Measurements from ENCODE around the gene EIPR1.
"Not testable (repeated sequence)": the region's sequence is repeated elsewhere in the genome, so short reads cannot be mapped to it uniquely, and the experiment has no call there.

EIPR1 gene

DNA sequence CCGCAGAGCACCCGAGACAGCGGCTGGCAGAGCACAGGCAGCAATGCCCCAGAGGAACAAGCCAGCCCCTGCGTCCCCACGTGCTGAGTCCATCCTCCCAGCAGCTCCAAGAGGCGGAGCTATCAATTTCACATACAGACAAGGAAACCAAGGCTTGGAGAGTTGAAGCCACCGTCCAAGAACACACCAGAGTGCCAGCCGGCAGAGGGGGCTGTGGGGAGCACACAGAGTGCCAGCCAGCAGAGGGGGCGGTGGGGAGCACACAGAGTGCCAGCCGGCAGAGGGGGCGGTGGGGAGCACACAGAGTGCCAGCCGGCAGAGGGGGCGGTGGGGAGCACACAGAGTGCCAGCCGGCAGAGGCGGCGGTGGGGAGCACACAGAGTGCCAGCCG, 91.0 kb downstream of the EIPR1 start:
- not testable (repeated sequence) for DNase-seq (ENCODE audit: low read depth)

DNA sequence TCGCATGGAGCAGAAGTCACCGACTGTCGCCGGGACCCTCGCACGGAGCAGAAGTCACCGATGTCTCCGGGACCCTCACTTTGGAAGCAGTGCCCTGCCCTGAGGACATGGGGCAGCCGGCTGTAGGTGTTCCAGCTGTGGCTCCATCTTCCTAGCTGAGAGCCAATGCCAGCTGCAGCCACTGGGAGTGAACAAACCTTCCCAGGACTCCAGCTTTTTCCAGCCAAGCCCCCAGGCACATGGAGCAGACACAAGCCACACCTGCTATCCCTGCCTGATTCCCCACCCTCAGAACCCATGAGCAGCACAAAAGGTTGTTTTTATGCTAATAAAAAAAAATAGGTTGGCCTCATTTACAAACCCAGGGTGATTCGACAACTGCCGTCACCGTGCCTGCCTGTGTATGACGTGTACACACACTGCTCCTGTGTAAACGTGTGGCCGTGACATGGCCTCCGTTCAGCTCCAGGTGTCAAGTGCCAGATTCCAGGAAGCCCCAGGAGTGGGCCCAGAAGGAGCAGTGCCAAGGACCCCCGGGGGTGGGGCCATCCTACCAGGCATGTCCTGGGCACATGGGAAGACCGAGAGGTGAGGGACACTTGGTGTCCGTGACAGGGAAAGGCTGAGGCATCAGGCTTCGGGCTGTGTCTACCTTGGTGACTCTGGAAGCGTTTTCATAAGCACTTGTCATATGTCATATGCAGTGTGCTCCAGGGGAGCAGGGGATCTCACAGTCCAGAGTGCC, 91.5 kb downstream of the EIPR1 start:
- DNase-seq (ENCODE audit: low read depth) = no peak

DNA sequence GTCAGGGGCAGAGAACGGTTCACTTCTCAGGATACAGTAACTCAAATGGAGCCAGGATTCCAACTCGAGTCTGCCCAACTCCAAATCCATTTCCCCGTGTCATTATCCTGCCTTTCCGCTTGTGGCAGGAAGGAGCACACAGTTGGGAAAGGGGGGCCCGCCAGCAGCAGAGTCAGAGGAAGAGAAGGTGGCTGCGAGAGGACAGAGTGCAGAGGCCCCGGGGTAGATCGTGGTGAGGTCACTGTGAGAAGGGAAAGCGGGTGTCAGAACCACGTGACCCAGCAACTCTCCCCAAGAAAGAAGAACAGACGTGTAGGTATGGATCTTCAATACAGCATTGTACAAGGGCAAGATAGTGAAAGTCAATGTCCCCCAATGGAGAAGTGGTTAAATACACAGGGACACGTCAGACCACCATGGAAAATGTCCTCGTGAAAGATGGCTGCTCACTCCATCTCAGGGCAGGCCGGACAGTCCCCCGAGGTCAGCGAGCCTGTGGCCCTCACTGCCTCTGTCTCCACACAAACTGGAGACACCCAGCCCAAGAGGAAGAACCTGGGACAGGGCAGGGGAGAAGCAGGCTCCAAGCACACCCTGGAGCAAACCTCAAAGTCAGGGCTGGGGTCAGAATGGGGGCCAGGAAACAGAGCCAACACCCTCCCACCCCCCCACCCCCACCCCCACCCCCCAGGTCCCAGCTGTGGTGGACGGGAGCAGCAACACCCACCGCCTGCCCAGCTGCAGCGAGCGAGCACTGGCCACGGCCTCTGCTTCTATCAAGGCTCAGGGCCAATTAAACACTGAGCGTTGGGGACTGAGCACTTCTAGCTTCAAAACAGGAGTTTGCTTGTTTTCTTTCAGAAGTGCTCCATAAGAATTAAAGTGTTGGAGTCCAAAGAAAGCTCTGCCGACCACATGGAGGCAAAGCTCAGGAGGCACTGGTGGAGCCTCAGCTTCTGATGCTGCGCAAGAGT, 92.7 kb downstream of the EIPR1 start:
- no peak for DNase-seq (ENCODE audit: low read depth)

DNA sequence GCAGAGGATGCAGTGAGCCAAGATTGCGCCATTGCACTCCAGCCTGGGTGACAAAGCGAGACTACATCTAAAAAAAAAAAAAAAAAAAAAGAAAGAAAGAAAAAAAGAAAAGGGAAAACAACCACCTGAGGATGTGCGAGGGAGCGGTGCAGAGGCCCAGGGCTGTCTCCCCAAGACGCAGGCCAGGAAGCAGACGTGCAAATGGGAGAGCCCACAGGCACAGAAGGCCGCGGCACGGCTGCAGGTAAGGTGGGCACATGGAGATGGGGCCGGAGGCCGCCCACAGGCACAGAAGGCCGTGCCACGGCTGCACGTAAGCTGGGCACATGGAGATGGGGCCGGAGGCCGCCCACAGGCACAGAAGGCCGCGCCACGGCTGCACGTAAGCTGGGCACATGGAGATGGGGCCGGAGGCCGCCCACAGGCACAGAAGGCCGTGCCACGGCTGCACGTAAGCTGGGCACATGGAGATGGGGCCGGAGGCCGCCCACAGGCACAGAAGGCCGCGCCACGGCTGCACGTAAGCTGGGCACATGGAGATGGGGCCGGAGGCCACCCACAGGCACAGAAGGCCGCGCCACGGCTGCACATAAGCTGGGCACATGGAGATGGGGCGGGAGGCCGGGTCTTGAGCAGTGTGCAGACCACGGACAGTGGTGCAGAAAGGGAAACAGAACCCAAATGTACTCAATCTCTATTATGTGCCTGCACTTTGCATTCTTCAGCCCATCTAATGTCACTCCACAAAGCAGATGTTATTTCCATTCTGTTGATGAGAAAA, 93.6 kb downstream of the EIPR1 start:
- not testable (repeated sequence) for DNase-seq (ENCODE audit: low read depth)

DNA sequence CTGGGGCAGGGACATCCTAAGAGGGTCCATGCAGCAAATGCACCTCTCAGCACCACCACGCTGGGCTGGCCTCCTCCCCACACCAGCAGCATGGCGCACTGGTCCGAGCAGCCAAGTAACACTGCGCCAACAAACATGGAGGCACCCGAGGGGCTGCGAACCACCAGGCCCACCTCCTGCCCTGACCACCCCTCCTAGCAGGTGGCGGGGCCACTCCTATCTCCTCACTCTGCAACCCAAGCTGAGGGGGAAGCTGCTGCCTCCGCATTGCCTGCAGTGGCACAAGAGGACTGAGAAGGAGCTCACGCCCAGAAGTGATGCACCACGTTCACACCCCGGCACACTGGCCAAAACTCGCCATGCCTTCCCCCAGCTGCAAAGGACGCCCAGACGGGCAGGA, 94.4 kb downstream of the EIPR1 start:
- no peak for DNase-seq (ENCODE audit: low read depth)

DNA sequence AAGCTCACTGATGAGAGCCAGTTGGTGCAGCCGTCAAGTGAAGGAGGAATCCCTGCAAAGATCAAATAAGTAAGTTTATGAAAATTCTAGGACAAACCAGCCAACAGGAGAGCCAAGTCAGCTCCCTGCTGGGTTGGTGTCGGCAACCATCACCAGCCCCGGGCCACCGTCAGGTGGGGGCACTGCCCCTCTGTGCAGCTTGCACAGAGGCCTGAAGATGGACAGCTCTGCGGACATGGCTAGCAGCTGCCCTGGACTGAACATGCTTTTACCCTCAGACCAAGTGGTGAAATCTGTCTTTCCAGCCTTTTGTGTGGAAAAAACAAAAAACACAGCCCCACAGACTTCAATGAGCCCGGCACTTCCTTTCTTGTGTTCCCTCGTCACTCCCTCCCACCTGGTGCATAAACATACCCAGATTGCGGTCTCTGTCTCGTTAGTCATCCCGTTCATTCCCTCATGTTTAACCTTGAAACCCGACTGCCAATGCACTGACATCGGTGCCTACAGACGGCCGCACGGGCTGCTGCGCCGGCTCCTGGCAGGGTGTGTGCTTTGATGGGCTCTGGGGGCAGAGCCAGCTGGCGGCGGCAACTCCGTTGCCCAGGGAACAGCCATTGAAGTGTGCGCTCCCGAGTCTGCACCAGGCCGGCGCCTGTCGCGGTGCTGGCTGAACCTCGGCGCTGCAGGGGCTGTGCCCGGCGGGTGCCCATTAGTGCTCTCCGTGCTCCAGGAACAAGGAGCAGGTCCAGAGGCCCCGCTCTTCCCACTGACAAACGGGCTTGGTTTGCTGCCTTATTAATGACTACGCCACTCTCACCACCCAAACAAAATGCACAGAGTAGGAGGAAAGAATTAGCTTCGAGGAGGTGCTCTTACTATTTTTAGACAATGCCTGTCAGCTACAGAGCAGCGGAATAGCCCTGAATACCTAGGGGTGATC, 95.3 kb downstream of the EIPR1 start:
- no peak for DNase-seq (ENCODE audit: low read depth)

DNA sequence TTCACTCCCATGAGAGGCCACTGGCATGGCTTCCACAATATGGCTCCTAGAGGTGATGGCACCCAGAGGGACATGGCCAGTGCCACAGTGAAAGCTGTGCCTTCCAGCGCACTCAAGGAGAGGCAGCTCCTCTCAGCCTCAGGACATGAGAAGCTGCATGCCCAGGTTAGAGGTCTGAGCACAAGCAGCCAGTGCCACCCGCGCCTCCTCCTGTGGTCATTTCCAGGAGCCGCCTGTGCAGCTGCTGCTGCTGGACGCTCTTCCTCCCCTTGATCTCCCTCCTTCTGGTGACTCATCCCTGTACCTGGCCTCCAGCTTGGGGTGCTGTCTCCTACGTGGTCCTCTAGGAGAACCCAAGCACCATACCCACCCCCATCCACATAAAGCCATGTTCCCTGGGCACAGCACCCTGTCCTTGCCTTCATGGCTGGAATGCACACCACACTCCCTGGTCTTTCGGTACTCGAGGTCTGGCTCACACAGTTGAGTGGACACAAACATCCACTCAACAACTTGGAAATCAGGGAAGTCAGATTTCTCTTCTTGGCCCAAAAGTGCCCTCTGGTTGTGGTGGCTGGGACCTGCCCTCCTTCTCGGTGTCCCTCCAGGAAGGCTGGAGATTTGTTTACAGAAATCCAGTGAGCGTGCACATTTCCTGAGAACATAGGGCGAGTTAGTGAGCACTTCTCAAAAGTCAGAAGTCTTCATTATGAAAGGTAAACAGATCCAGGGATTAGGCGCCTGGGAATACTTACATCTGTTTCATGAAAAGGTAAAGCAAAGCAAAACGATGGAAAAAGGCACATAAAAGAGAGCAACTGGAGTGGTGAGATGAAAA, 96.7 kb downstream of the EIPR1 start:
- DNase-seq (ENCODE audit: low read depth) = no peak

DNA sequence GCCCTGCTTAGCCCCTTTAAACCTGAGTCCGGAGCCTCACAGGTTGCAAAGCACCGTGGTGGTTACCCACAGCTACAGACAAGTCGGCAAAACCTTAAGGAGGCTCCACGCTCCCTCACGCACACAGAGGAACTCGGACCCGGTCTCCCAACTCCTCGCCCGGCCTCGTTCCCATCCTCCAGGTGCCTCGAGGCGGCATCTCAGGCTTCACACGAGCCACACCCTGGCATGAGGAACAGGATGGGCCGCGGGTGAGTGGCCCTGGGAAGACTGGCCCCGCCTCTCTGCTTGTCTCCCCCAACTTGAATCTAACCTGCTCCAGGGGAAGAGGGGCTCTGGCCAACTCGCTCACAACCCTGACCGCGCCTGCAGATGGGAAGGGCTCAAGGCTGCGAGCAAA, 97.4 kb downstream of the EIPR1 start:
- no peak for DNase-seq (ENCODE audit: low read depth)

DNA sequence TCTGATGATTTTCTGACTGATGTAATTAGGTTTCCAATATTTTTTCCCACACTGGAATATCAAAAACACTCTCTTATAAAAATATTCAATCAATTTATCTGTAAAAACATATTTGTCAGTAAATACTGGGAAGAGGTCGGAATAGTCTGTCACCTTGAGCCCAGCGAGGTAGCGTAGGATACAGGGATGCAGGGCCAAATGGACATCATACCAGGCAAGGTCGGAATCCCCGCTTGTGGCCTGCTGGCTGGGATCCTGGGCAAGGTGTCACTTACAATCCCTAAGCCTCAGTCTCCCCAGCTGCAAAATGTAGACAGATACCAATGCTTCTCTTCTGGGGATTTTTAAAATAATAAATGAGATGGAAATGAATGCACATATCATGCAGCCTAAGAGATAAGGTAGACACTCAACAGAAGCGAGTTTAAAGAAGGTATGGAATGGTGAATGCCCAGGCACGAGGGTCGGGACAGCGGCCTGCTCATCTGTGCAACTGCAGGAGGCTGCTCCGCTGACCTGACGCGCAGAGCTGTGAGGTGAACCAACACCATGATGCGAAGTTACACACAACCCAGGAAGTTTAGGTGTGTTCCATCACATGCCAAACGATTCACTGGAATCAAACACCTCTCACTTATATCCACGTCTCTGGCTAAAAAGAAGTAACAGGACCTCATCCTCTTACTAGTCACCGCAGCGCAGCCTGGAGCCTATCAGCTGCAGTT, 98.2 kb downstream of the EIPR1 start:
- no peak for DNase-seq (ENCODE audit: low read depth)

DNA sequence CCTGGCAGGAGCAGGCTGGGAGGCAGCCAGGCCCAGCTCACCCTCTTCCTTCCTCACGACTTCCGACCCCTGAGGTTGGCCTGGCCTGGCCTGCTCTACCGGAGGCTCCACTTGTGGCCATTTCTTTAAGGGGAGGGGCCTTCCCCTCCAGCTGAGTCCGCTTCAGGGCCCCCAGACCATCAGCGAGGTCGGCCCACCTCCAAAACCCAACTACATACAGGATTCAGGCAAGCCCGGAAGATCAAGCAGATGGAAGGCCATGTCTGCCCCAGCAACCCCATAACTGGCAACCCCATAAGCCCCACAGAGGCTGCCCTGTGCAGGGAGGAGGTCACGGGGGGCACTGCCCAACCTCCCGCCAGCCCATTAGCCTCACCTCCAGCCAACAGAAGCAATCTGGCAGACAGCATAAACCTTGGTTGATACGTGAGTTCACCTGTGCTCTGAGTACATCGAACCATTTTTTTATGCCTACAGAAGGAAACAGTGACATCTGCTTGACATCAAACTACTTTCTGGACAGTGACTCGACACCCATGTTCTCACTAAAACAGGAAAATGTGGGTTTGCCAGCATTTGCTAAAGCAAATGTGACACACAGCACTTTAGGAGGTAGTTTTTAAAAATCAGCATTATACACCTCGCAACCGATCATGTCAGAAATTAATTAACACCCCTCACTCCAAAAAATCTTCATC, 98.9 kb downstream of the EIPR1 start:
- no peak for DNase-seq (ENCODE audit: low read depth)

DNA sequence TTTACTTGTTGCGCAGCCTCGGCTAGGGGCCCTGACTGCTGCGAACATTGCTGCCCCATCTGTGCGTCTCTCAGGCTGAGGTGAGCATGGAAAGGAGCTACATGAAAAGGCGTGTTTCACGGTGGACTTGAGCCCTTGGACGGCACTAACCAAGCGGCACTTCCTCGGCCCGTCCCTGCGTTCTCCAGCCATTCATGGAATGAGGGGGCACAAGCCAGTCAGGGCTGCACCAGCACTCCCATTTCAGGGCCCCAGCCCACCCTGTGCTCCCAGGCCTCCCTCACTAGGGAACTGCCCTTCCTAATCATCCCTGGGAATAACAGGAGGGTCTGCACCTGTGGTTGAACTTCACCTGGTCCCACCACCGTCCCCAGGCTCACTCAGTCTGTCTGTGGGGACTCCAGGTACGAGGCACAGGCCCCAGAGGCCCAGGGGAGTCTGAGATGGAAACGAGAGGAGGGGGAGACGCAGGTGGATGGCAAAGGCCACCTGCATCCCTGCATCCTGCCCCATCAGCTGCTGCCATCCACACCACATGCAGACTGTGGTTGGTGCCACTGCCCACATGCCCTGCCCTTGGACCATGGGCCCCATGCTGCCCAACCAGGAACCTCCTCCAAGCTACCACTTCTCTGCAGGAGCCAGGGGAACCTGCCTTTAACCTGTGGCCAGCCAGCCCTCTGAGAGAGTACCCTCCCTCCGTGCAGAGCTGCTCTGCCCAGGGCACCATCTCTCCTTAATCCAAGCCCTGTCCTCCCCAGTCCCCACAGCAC, 99.7 kb downstream of the EIPR1 start:
- DNase-seq (ENCODE audit: low read depth) = no peak

DNA sequence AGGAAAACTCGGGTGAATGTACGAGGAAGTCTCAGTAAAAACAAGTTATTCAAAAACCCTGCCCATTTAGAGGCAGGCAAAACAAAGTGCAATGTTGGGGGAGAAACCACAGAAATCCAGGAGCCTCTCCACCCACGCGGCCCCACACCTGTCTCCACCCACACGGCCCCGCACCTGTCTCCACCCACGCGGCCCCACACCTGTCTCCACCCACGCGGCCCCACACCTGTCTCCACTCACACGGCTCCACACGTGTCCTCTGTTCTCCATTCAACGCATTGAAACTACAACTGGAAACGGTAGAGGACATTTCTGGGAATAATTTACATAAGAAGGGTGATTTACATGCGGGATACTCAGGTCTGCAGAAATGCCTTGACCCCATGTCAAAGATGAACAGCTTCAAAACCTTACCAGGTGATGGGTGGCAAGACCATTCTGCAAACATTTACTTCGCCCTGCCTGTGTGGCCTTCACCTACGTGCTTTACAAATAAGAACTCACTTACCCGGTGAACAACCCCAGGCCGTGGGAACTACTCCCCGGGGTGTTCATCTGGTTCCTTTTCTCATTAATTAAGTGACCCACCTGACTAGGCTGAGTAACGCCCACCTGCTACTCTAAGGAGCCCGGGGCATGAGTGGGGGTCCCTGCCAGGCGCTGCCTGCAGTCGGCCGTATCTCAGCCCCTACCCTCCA, 100.4 kb downstream of the EIPR1 start:
- no peak for DNase-seq (ENCODE audit: low read depth)

DNA sequence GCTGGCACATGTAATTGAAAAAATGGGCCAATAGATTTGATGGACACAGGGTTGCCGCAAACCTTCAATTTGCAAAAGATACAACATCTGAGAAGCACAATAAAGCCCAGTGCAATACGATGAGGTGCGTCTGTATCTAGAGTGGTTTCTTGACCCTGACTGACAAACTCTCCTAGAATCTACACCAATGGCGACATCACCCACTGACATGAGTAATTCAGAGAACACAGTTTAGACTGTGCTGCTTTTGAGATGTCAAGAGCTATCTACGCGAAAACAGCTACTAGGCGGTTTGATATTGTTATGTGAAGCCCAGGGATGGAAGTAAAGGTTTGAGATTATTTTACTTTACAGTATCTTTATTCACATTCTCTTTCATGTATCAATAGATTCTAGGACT, 104.9 kb downstream of the EIPR1 start:
- no peak for DNase-seq (ENCODE audit: low read depth)

DNA sequence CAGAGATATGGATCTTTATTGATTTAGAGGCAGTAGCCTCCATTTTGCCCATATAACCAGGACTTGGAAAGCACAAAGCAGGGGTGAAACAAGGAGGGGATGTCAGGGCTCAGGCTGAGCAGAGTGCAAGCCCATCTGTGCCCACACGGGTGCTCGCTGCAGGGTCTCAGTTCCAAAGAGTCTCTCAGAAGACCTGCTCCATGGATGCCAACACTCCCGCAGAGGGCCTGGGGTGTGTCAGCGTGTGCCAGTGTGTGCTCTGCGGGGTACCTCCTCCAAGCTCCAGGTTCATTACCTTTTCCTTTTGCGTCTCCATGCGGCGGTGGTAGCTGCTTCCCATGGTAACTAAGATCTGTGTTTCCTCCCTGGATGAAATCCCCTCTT, 107.5 kb downstream of the EIPR1 start:
- no peak for DNase-seq (ENCODE audit: low read depth)

DNA sequence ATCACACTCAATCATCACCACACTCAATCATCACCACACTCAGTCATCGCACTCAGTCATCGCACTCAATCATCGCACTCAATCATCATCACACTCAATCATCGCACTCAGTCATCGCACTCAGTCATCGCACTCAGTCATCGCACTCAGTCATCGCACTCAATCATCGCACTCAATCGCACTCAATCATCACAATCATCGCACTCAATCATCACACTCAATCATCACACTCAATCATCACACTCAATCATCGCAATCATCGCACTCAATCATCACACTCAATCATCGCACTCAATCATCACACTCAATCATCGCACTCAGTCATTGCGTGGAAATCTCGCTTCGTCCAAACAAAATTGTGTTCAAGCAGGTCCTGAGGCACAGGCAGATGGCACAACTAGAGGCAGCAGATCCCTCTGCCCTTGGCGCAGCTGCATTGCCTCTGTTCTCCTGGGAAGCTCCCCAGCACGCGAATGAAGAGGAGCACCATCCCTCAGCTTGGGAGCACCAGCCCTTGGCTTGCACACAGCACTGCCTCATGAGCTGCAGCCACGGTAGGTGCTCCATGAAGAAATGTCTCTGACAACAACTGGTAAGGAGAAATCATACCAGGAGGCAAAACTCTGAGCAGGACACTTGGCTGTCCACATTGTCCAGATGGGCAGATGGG, 108.1 kb downstream of the EIPR1 start:
- DNase-seq (ENCODE audit: low read depth) = no peak

DNA sequence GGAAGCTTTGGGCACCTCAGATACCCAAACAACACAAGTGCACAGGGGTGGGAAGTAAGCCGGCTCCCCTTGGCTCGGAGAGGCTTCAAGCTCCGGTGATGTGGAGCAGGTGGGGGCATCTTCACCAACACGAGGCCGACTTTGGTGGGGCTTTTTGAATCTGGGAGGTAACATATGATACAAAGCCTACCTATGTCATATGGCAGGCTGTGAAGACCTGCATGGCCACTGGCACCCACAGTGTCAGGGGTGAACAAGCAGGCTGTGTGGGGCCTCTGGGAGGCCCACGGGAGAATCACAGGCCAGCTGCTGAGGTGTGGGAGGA, 109.0 kb downstream of the EIPR1 start:
- DNase-seq (ENCODE audit: low read depth) = no peak
